HEK293T (cell line): ENCODE data around the gene BRPF1.

Source experiments
- ARNT ChIP-seq: fragments of 450-650 bp; IDR thresholded peaks from 2 replicates; pipeline ENCODE4 v1.6.1; 2017; ENCODE audit warnings: mild to moderate bottlenecking
- BHLHE40 ChIP-seq: fragments of 450-650 bp; IDR thresholded peaks from 2 replicates; pipeline ENCODE4 v1.6.1; 2016; ENCODE audit warnings: mild to moderate bottlenecking, moderate library complexity, borderline replicate concordance
- CTBP1 ChIP-seq: fragments of 450-650 bp; IDR thresholded peaks from 2 replicates; pipeline ENCODE4 v1.6.1; 2016; ENCODE audit warnings: borderline replicate concordance
- ELF4 ChIP-seq: fragments of 450-650 bp; IDR thresholded peaks from 2 replicates; pipeline ENCODE4 v1.6.1; 2017; ENCODE audit warnings: antibody characterized with exemption
- FOXA1 ChIP-seq: fragments of 450-650 bp; IDR thresholded peaks from 2 replicates; pipeline ENCODE4 v1.6.1; 2016; ENCODE audit warnings: mild to moderate bottlenecking
- FOXK2 ChIP-seq: fragments of 450-650 bp; IDR thresholded peaks from 2 replicates; pipeline ENCODE4 v1.6.1; 2016; ENCODE audit warnings: mild to moderate bottlenecking
- FOXM1 ChIP-seq: fragments of 450-650 bp; IDR thresholded peaks from 2 replicates; pipeline ENCODE4 v1.6.1; 2017; ENCODE audit warnings: mild to moderate bottlenecking, borderline replicate concordance
- HDGF ChIP-seq: fragments of 450-650 bp; IDR thresholded peaks from 2 replicates; pipeline ENCODE4 v1.6.1; 2017; ENCODE audit warnings: antibody characterized with exemption, borderline replicate concordance
- LEF1 ChIP-seq: fragments of 450-650 bp; IDR thresholded peaks from 2 replicates; pipeline ENCODE4 v1.6.1; 2017; ENCODE audit warnings: mild to moderate bottlenecking, borderline replicate concordance
- NFRKB ChIP-seq: fragments of 450-650 bp; IDR thresholded peaks from 2 replicates; pipeline ENCODE4 v1.6.1; 2016; ENCODE audit warnings: mild to moderate bottlenecking, moderate library complexity
- PKNOX1 ChIP-seq: fragments of 450-650 bp; IDR thresholded peaks from 2 replicates; pipeline ENCODE4 v1.6.1; 2016
- SP1 ChIP-seq: fragments of 450-650 bp; IDR thresholded peaks from 2 replicates; pipeline ENCODE4 v1.6.1; 2017
- TARDBP ChIP-seq: fragments of 450-650 bp; IDR thresholded peaks from 2 replicates; pipeline ENCODE4 v1.6.1; 2016

GRCh38 chr3:9718118-9718517 lies 13.4 kb upstream of the BRPF1 start:
- no peak for TF ChIP-seq ARNT
- TF ChIP-seq PKNOX1: no peak
- no peak for TF ChIP-seq SP1
- TF ChIP-seq TARDBP: no peak
- no peak for TF ChIP-seq HDGF
- TF ChIP-seq FOXK2: no peak
- no peak for TF ChIP-seq NFRKB
- no peak for TF ChIP-seq FOXA1
- no peak for TF ChIP-seq FOXM1
- no peak for TF ChIP-seq CTBP1
- no peak for TF ChIP-seq BHLHE40
- TF ChIP-seq LEF1: no peak
- no peak for TF ChIP-seq ELF4
